Upper lobe of left lung (tissue), 4 donors: Measurements from ENCODE around the gene P2RY6.

Experiments
- CTCF ChIP-seq, 6 experiments: fragments of 450-650 bp in 4 of 6; fragments of 200-600 bp in 2 of 6; sonication (generic) in 2 of 6; IDR thresholded peaks; one replicate each; pipeline ENCODE4 v1.5.1; 2016 to 2019; ENCODE audit warnings: antibody characterized with exemption in 6 of 6
- EP300 ChIP-seq, 4 donors: sonication (generic); formaldehyde crosslinking; IDR thresholded peaks; one replicate each; pipeline ENCODE4 v1.5.1; 2017; ENCODE audit warnings: antibody characterized with exemption in 4 of 4, control low read depth in 2 of 4

DNA sequence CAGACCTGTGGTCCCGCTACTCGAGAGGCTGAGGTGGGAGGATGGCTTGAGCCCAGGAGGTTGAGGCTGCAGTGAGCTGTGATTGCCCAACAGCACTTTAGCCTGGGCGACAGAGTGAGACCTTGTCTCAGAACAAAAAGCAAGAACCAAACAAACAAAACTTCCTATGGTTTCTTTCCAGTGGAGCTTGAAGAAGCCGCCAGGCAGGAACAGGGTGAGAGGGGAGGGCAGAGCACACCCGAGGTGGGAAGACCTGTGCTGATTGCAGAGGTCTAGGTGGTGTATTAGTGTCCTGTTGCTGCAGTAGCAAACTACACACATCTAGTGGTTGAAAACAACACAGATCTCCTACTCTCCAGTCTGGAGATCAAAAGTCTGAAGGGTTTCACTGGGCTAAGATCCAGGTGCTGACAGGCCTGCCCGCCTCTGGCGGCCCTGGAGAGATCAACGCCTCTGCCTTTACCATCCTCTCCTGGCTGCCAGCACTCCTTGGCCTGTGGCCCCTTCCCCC lies 46.4 kb downstream of the P2RY6 start:
- TF ChIP-seq EP300 (IDR thresholded peaks at IDR 0.05) = no peak
- TF ChIP-seq CTCF (IDR thresholded peaks at IDR 0.05) = no peak
